Liver (tissue), 9 donors: ENCODE measurements around the gene SLC35A1. TPM values are rescaled to one million over a fixed set of nuclear protein-coding genes. Genes with fewer than 3 reads are reported as not detected.

Experiments used
- DNase-seq: peaks from one replicate; pipeline ENCODE4 v3.0.0-alpha.2; 2017; ENCODE audit warnings: low spot score
- H3K27ac ChIP-seq, 2 donors: one replicate each; pipeline ENCODE4 v1.7.0; 2013; ENCODE audit warnings: inconsistent platforms in 2 of 2, low read length in 2 of 2, control low read depth in 1 of 2, low read depth in 1 of 2, mild to moderate bottlenecking in 1 of 2
- H3K27me3 ChIP-seq, 4 donors: one replicate each; pipeline versions ENCODE4 v1.6.1 to v1.7.0; 2013; ENCODE audit warnings: low read length in 3 of 4, inconsistent platforms in 1 of 4, mild to moderate bottlenecking in 1 of 4, moderate library complexity in 1 of 4; ENCODE audit not compliant: control insufficient read depth in 4 of 4, insufficient read depth in 4 of 4
- H3K36me3 ChIP-seq, 4 donors: one replicate each; pipeline versions ENCODE4 v1.6.1 to v1.7.0; 2013; ENCODE audit warnings: low read length in 3 of 4, mild to moderate bottlenecking in 3 of 4, low read depth in 1 of 4, moderate library complexity in 1 of 4; ENCODE audit not compliant: control insufficient read depth in 4 of 4, insufficient read depth in 3 of 4
- H3K4me1 ChIP-seq, 4 donors: one replicate each; pipeline versions ENCODE4 v1.6.1 to v1.7.0; 2013; ENCODE audit warnings: low read length in 3 of 4, mild to moderate bottlenecking in 3 of 4, moderate library complexity in 1 of 4; ENCODE audit not compliant: control insufficient read depth in 4 of 4, insufficient read depth in 4 of 4
- H3K4me3 ChIP-seq, 3 donors: one replicate each; pipeline versions ENCODE4 v1.6.1 to v1.7.0; 2013; ENCODE audit warnings: low read length in 3 of 3, control low read depth in 1 of 3, low read depth in 1 of 3, mild to moderate bottlenecking in 1 of 3
- H3K9ac ChIP-seq, 2 donors: one replicate each; pipeline ENCODE4 v1.7.0; 2013; ENCODE audit warnings: low read length in 2 of 2, mild to moderate bottlenecking in 2 of 2, moderate library complexity in 2 of 2, control low read depth in 1 of 2, low read depth in 1 of 2
- H3K9me3 ChIP-seq, 4 donors: one replicate each; pipeline versions ENCODE4 v1.6.1 to v1.7.0; 2013; ENCODE audit warnings: low read length in 3 of 4; ENCODE audit not compliant: control insufficient read depth in 4 of 4
- EGR1 ChIP-seq, 2 donors: IDR thresholded peaks; 2 replicates each; pipeline ENCODE4 v1.6.1; 2016 to 2018; ENCODE audit warnings: antibody characterized with exemption in 2 of 2, low read depth in 2 of 2
- FOXA2 ChIP-seq: IDR thresholded peaks from 2 replicates; pipeline ENCODE4 v1.6.1; 2016; ENCODE audit warnings: antibody characterized with exemption
- GABPA ChIP-seq, 2 donors: IDR thresholded peaks in 1 of 2; conservative IDR thresholded peaks in 1 of 2; 2 replicates each; pipeline ENCODE4 v1.6.1; 2016; ENCODE audit warnings: antibody characterized with exemption in 2 of 2, mild to moderate bottlenecking in 1 of 2, moderate library complexity in 1 of 2
- HNF4A ChIP-seq, 2 donors: conservative IDR thresholded peaks; 2 replicates each; pipeline ENCODE4 v1.6.1; 2016; ENCODE audit warnings: antibody characterized with exemption in 2 of 2, mild to moderate bottlenecking in 2 of 2
- HNF4G ChIP-seq: IDR thresholded peaks from 2 replicates; pipeline ENCODE4 v1.6.1; 2016; ENCODE audit warnings: antibody characterized with exemption
- JUND ChIP-seq, 2 donors: IDR thresholded peaks; 2 replicates each; pipeline ENCODE4 v1.6.1; 2016; ENCODE audit warnings: antibody characterized with exemption in 2 of 2
- NR2F2 ChIP-seq: IDR thresholded peaks from 2 replicates; pipeline ENCODE4 v1.6.1; 2016; ENCODE audit warnings: antibody characterized with exemption
- RAD21 ChIP-seq, 2 donors: IDR thresholded peaks; 2 replicates each; pipeline ENCODE4 v1.6.1; 2016; ENCODE audit warnings: antibody characterized with exemption in 2 of 2, mild to moderate bottlenecking in 2 of 2
- RXRA ChIP-seq, 2 donors: IDR thresholded peaks; 2 replicates each; pipeline ENCODE4 v1.6.1; 2017 to 2018; ENCODE audit warnings: antibody characterized with exemption in 2 of 2, mild to moderate bottlenecking in 1 of 2
- SP1 ChIP-seq: IDR thresholded peaks from 2 replicates; pipeline ENCODE4 v1.6.1; 2018; ENCODE audit warnings: antibody characterized with exemption, mild to moderate bottlenecking
- TAF1 ChIP-seq: conservative IDR thresholded peaks from 2 replicates; pipeline ENCODE4 v1.6.1; 2016; ENCODE audit warnings: antibody characterized with exemption, mild to moderate bottlenecking
- YY1 ChIP-seq: IDR thresholded peaks from 2 replicates; pipeline ENCODE4 v1.6.1; 2016; ENCODE audit warnings: antibody characterized with exemption, mild to moderate bottlenecking
- WGBS: extraction: QIAGEN DNeasy Blood & Tissue Kit; methylation state at CpG from one replicate; pipeline ENCODE4 v1.1.7; 2013; 5-methylcytosine and 5-hydroxymethylcytosine counted together
- polyA plus RNA-seq, 2 donors: library from polyadenylated mRNA; stranded (reverse) in 1 of 2; unstranded in 1 of 2; fragments of 200-250 nt in 1 of 2; fragments of >200 nt in 1 of 2; fragmentation: Nextera tagmentation in 1 of 2; extraction: Ambion mirVana in 1 of 2; gene quantifications; one replicate each; pipeline versions ENCODE4 v1.2.1 to v1.2.3, GENCODE V29; 2013 to 2015
- total RNA-seq, 2 donors: library from RNA; depleted of rRNA; stranded (reverse); fragments of >200 nt; gene quantifications; one replicate each; pipeline ENCODE4 v1.2.3, GENCODE V29; 2014
- TF ChIP-seq, protein P1 (sequence below): fragments of 150-350 bp; IDR thresholded peaks from 2 replicates; pipeline ENCODE4 v1.5.1; 2017; ENCODE audit warnings: improper control_type of control experiment, low read depth, low read length; ENCODE audit not compliant: missing input control
- TF ChIP-seq, protein P2 (sequence below): IDR thresholded peaks from 2 replicates; pipeline ENCODE4 v1.6.1; 2016; ENCODE audit warnings: antibody characterized with exemption, mild to moderate bottlenecking
- TF ChIP-seq, protein P3 (sequence below): IDR thresholded peaks from 2 replicates; pipeline ENCODE4 v1.6.1; 2016; ENCODE audit warnings: antibody characterized with exemption
- donor health status: healthy.
- donor health status: healthy.
- donor health status: healthy.
- donor health status: healthy.
- donor health status: healthy.

SLC35A1 gene
- total and polyA plus RNA-seq, 4 donors: 9.0 to 13.7 (median 10.6) TPM

- TF ChIP-seq NR2F2: no peak
- TF ChIP-seq, protein P1, sequence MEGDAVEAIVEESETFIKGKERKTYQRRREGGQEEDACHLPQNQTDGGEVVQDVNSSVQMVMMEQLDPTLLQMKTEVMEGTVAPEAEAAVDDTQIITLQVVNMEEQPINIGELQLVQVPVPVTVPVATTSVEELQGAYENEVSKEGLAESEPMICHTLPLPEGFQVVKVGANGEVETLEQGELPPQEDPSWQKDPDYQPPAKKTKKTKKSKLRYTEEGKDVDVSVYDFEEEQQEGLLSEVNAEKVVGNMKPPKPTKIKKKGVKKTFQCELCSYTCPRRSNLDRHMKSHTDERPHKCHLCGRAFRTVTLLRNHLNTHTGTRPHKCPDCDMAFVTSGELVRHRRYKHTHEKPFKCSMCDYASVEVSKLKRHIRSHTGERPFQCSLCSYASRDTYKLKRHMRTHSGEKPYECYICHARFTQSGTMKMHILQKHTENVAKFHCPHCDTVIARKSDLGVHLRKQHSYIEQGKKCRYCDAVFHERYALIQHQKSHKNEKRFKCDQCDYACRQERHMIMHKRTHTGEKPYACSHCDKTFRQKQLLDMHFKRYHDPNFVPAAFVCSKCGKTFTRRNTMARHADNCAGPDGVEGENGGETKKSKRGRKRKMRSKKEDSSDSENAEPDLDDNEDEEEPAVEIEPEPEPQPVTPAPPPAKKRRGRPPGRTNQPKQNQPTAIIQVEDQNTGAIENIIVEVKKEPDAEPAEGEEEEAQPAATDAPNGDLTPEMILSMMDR: no peak
- TF ChIP-seq, protein P2, sequence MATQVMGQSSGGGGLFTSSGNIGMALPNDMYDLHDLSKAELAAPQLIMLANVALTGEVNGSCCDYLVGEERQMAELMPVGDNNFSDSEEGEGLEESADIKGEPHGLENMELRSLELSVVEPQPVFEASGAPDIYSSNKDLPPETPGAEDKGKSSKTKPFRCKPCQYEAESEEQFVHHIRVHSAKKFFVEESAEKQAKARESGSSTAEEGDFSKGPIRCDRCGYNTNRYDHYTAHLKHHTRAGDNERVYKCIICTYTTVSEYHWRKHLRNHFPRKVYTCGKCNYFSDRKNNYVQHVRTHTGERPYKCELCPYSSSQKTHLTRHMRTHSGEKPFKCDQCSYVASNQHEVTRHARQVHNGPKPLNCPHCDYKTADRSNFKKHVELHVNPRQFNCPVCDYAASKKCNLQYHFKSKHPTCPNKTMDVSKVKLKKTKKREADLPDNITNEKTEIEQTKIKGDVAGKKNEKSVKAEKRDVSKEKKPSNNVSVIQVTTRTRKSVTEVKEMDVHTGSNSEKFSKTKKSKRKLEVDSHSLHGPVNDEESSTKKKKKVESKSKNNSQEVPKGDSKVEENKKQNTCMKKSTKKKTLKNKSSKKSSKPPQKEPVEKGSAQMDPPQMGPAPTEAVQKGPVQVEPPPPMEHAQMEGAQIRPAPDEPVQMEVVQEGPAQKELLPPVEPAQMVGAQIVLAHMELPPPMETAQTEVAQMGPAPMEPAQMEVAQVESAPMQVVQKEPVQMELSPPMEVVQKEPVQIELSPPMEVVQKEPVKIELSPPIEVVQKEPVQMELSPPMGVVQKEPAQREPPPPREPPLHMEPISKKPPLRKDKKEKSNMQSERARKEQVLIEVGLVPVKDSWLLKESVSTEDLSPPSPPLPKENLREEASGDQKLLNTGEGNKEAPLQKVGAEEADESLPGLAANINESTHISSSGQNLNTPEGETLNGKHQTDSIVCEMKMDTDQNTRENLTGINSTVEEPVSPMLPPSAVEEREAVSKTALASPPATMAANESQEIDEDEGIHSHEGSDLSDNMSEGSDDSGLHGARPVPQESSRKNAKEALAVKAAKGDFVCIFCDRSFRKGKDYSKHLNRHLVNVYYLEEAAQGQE: no peak
- TF ChIP-seq SP1: no peak
- TF ChIP-seq RXRA (IDR thresholded peaks at IDR 0.05): no peak
- Histone ChIP-seq H3K4me1 (no peaks in the 10 kb centered on the region), H3K36me3 (no peaks in the 10 kb centered on the region), H3K4me3 (no peak overlapping the region), H3K27me3 (no peaks in the 10 kb centered on the region), H3K9ac (no peak overlapping the region), H3K9me3 (no peaks in the 10 kb centered on the region), H3K27ac (no peak overlapping the region)
- no peak for DNase-seq
- 86% methylated on average over 2 of the region's 2 CpGs for WGBS
Measured at GRCh38 chr6:87465051-87465450, 7.7 kb upstream of the SLC35A1 start.

GRCh38 chr6:87473419-87473903 is 687 bp downstream of the SLC35A1 start:
- WGBS: under 1% methylated on average over 15 of the region's 15 CpGs
- no peak for DNase-seq
- TF ChIP-seq TAF1: peak; percentile 49
- TF ChIP-seq EGR1 (IDR thresholded peaks at IDR 0.05; ENCODE audit: low read depth in 2 of 2): no peak
- TF ChIP-seq, protein P3, sequence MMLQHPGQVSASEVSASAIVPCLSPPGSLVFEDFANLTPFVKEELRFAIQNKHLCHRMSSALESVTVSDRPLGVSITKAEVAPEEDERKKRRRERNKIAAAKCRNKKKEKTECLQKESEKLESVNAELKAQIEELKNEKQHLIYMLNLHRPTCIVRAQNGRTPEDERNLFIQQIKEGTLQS: no peak
- no peaks in the 10 kb centered on the region for H3K9me3 ChIP-seq
- H3K36me3 ChIP-seq: peaks cover 0 to 2% (median under 1%) of the 10 kb centered on the region in 4 donors
- H3K27me3 ChIP-seq: no peaks in the 10 kb centered on the region
- H3K4me1 ChIP-seq: peaks cover 1 to 12% (median 7%) of the 10 kb centered on the region in 4 donors
- peak overlapping the region; percentile 89 to 98 for H3K27ac ChIP-seq
- H3K4me3 ChIP-seq: peak overlapping the region; percentile 65 to 98 (median 72)
- H3K9ac ChIP-seq: peak overlapping the region; percentile 67 to 97

DNA sequence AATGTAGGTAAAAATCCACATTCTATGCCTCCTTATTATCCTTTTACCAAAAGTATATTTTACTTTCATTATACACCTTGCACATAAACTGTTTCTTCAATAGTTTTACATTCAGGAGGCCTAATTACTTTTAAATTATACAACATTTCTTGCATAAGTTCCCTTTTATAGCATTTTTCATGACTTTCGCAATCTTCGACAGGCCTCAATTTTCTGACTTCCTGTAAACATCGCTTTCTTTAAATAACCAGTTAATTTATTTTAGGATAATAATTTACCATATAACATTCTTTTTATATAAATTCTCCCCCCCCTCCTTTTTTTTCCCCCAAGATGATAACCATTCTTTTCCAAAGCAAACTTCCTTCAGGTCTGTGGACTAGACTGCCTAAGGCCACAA is 9.2 kb downstream of the SLC35A1 start:
- H3K9ac ChIP-seq: no peak overlapping the region
- H3K9me3 ChIP-seq: no peaks in the 10 kb centered on the region
- no peaks in the 10 kb centered on the region for H3K27me3 ChIP-seq
- peaks cover 0 to 8% (median 2%) of the 10 kb centered on the region in 4 donors for H3K36me3 ChIP-seq
- DNase-seq: no peak
- H3K4me3 ChIP-seq: no peak overlapping the region
- no peak overlapping the region for H3K27ac ChIP-seq
- no peaks in the 10 kb centered on the region for H3K4me1 ChIP-seq
- WGBS: 87% methylated on average over 3 of the region's 3 CpGs
- TF ChIP-seq, protein P1: no peak
- TF ChIP-seq YY1 (no peak), GABPA (IDR thresholded peaks at IDR 0.05 in 1 of 2, conservative IDR thresholded peaks at IDR 0.05 in 1 of 2) (no peak), JUND (IDR thresholded peaks at IDR 0.05) (no peak), HNF4A (conservative IDR thresholded peaks at IDR 0.05) (no peak), EGR1 (IDR thresholded peaks at IDR 0.05; ENCODE audit: low read depth in 2 of 2) (no peak), RXRA (IDR thresholded peaks at IDR 0.05) (no peak), FOXA2 (no peak), HNF4G (no peak), TAF1 (no peak), RAD21 (IDR thresholded peaks at IDR 0.05) (no peak), NR2F2 (no peak)
- TF ChIP-seq, protein P2: no peak
